HG03469 (cell line): ENCODE results near the gene RSPO1.

Source experiments
- ATAC-seq: cut with Tn5 transposase; IDR thresholded peaks from one replicate; pipeline ENCODE4 v1.9.1; 2021; ENCODE audit warnings: mild to moderate bottlenecking, moderate library complexity, moderate number of reproducible peaks; ENCODE audit not compliant: unreplicated experiment

RSPO1 gene

DNA sequence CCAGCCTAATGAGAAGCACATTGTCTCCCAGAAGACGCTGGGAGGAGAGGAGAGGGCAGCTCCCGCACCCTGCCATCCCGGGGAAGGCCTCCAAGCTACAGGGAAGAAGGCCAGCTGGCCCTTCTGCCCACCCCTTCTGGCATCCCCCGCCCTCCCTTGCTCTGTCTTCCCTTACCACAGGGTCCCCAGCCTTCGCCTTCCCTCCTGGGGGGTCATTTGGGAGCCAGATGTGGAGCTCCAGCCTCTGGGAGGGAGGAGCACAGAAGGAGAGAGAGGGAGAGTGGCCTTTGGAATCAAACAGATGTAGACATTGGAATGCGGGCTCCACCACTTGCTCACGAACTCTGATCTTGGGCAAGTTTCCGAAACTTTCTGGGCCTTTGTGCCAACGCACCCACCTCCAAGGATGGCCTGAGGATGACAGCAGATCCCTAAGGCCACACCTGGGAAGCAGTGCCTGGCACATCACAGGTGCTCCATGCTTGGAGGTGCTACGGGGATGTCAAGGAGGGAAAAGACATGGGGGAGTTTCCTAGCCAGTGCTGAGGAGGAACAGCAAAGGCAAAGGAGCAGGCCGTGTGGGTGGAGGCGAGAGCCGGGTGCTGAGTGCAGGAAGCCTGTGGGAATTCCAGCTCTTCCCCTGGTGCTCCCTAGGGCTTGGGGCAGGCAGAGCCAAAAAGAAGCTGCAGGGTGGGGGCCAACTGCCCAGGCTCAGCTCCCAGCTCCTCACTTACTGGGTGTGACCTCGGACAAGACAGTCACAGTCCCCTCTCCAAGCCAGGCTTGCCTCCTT lies 23.1 kb upstream of the RSPO1 start:
- no peak for ATAC-seq

DNA sequence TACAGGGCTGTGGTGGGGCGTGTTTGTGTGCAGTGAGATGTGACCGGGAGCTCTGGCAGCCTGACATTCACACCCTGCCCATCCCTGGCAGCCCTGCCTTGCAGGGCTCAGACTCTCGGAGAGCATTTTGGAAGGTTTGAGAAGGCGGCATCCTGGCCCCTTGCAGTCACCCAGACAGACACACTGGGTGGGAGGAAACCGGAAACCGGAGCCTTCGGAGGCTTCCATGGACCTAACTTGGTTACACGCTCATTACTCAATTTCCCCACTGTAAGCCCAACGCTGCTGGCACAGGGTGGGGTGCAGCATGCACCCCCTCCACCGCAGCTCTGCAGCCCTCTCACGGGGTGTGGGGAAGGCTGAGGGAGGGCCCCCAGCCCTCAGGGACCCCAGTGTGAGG lies 22.2 kb upstream of the RSPO1 start:
- no peak for ATAC-seq

GRCh38 chr1:37656026-37656425 lies 21.3 kb upstream of the RSPO1 start:
- ATAC-seq, result no peak

DNA sequence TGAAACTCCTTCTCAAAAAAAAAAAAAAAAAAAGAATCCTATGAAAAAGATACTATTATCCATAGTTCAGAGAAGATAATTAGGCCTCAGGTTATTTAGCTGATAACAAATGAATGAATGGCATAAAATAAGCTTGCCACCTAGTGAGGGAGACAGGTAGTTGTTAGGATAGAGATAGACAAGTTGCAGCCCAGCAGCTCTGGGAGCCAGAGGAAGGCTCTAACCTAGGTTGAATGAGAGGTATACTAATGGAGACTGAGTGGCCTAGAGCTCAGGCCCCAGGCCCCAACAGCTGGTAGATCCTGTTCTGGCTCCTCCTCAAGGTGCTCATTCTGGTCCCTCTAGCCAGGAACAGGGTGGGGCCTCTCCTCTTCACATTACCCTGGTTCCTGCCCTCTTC lies 20.6 kb upstream of the RSPO1 start:
- ATAC-seq, result no peak

- ATAC-seq, result no peak
Observed at GRCh38 chr1:37653906-37654305, 19.2 kb upstream of the RSPO1 start.

- no peak for ATAC-seq
Observed at GRCh38 chr1:37652976-37653375, 18.3 kb upstream of the RSPO1 start.

DNA sequence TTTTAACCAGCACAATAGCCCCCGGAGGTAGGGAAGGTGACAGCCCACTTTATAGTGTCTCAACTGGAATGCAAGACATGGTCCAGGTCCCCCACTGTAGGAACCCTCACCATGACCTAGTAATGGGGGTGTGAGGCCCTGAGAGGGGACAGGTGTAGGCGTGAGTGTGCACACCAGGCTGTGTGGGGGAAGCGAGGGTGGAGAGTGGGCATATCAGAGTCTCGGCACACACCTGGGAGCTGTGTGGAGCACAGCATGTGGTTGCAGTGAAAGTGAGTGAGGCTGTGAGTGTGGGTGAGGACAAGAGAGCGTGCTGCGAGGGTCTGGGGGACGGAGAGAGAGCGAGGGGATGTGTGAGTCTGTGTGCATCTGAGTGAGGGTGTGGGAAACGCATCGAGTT lies 17.1 kb upstream of the RSPO1 start:
- no peak for ATAC-seq

DNA sequence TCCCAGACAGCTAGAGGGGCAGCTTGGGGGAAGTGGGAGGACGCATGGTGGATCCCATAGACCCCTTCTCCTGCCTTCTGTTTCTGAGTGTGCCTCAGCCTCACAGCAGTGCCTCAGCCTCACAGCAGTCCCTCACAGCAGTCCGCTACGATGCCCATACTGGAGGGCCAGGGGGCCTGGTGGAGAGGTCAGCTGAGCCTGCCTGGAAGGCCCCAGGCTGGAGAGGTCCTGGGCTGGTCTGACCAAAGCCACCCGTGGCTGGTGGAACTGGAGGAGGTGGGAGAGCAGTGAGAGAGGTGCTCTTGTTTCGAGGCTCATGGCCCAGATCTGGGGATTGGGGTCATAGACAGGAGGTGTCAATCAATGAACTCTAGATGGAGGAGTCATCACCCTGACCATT lies 16.0 kb upstream of the RSPO1 start:
- ATAC-seq, result no peak

DNA sequence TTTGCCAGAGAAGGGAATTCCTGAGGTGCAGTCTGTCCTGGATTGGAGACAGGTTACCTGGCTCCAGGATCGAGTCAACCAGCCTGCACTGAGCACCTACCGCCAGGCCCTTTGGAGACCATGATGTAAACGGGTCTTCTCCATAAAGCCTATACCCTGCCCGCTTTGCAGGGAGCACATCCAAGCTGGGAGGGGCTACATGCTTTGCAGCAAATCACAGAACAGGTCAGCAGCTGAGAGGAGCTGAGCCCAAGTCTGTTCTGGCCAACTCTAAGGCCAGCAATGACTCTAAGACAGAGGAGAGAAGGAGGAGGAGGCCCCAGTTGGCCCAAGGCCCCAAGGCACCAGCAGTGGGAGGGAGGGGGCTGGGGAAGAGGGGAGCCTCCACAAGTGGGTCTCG lies 15.5 kb upstream of the RSPO1 start:
- ATAC-seq, result no peak

- no peak for ATAC-seq
Observed at GRCh38 chr1:37647281-37647680, 12.6 kb upstream of the RSPO1 start.

GRCh38 chr1:37641059-37641458 lies 6.4 kb upstream of the RSPO1 start:
- ATAC-seq, result no peak

DNA sequence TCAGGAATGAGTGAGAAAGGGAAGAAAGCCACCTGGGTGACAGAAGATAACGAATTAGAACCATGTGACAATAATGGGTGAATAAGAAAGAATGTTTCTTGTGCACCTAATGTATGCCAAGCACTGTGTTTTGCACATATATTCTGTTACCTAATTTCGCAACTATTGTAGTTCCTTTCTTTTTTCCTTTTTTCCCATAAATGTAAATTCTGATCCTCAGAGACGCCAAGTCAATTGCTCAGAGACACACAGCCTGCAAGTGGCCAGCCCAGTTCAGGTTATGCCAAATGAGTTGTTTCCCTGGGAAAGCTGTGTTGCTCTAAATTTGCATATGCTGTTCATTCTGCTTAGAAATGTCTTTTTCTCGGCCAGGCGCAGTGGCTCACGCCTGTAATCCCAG lies 1.7 kb upstream of the RSPO1 start:
- no peak for ATAC-seq

DNA sequence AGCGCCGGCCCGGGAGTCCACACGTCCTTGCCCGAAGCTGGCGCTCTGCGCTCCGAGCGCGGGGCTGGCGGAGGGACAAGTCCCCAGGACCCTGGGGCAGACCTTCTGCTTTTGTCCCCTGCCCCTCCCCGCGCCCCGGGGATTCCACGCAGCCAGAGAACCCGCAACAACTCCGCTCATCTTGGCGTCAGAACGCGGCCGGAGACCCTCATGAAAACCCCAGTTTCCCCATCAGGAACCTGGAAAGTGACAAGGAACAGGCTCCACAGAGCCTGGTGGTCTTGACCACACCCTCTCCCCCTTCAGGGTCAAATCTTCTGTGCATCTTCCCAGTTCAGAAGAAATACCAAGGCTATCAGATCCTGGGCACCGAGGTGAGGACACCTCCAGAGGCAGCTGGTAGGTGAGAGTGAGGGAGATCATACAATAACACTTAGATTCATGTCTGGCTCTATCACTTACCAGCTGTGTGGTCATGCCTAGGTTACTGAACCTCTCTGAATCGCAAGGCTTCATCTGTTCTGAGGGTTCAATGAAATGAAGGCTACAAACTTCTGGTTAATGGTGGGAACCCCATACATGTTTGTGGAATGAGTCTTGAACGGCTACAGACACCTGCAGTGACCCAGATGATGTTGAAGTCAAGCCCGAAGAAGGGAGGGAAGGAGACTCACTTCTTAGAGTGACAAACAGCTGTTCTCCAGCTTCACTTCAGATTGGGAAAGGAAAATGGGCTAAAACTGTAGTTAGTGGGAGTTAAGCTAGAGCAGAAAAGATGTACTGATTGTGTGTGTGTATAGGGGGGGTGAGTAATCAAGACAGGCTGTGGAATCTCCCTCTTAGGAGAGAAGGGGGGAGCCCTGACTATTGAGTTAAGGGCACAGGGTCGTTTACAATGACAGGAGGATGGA lies 555 bp upstream of the RSPO1 start:
- no peak for ATAC-seq

- ATAC-seq, result no peak
Observed at GRCh38 chr1:37633938-37634243, 801 bp downstream of the RSPO1 start.

- ATAC-seq, result no peak
Observed at GRCh38 chr1:37633040-37633937, 1.4 kb downstream of the RSPO1 start.

DNA sequence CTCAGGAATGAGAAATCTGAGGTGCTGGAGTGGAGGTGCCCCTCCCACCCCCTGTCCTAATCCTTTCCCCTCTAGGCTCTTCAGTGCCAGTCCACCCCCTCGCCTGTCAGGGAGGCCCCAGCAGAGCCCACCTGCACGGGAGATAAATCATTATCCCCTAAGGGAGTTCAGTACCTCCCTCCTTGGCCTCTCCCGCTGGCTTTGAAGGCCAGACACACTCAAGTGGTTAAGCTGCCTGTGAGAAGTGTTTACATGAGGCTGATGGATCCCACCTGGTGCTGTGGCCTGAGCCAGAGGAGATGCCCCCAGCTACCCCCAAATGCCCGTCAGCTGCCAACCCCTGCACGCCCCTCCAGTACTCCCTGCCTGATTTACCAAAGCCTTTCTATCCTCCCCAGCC lies 3.7 kb downstream of the RSPO1 start:
- ATAC-seq, result no peak

DNA sequence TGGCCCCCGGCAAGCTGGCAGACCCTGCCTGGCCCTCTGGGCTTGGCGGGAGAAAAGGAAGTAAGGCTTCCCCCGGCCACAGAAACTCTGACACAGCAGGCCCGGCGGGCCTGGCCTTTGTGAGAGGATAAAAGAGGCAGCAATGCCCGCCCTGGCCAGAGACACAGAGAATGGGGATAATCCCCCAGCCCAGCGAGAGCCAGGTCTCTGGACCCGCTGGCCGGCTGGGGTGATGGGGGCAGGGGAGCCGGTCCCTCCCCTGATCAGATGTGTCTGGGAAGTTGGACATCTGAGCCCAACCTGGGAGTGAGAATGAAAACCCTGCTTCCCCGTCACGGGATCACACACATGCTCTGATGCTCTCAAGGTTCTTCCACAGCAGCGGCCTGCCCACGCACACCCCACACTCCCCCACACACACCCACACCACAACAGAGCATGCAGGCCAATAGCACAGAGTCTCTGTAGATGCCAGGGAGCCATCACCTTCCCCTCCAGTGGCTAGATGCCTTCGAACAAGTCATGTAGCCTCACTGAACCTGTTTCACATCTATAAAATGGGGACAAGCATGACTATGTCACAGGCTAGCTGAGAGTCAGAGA lies 4.2 kb downstream of the RSPO1 start:
- no peak for ATAC-seq

GRCh38 chr1:37629726-37630425 lies 4.8 kb downstream of the RSPO1 start:
- no peak for ATAC-seq

DNA sequence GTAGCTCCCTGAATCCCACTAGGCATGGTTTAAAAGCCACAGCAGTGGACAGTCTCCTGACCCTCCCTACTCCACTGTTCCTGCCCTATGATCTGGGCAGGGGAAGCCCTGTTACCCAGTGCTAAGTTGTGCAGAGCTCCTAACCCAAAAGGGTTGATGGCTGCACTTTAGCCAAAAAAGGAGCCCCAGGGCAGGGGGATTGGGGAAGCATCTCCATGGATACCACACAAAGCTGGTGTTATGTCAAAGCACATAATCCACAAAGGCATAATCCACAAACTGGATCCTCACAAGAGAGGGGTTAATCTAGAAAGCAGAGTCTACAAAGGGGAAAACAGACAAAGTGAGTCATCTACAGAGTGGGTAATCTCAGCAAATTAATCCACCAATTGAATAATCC lies 5.7 kb downstream of the RSPO1 start:
- ATAC-seq, result no peak

GRCh38 chr1:37628026-37628556 lies 6.6 kb downstream of the RSPO1 start:
- no peak for ATAC-seq
